Thyroid gland (tissue), 4 donors: ENCODE data around the gene TNRC18.

Experiments
- CTCF ChIP-seq, 6 experiments: fragments of 200-600 bp in 3 of 6; fragments of 450-650 bp in 3 of 6; sonication (generic) in 3 of 6; IDR thresholded peaks; one replicate each; pipeline ENCODE4 v1.5.1; 2016 to 2019; ENCODE audit warnings: antibody characterized with exemption in 6 of 6, mild to moderate bottlenecking in 2 of 6, inconsistent platforms in 1 of 6, moderate library complexity in 1 of 6
- POLR2A ChIP-seq, 2 donors: fragments of 450-650 bp; IDR thresholded peaks; one replicate each; pipeline ENCODE4 v1.6.1; 2017; ENCODE audit warnings: antibody characterized with exemption in 2 of 2, mild to moderate bottlenecking in 2 of 2, moderate library complexity in 1 of 2

DNA sequence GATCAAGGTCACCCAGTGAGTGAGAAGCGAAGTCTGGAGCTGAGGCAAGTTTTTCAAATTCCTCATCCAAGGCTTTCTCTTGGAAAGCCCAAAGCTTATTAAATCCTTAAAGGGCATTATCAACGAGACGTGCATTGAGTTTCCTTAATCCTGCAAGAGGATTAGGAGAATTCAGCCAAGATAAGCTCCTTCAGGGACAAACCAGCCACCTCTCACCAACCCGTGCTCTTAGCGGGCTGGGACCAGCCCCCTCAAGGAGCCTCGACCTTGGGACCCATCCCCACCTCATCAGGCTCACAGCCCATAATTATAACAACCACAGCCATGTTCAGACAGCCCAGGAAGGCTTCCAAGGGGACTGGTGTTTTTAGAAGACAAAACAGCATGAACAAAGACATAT lies 152.8 kb downstream of the TNRC18 start:
- no peak for TF ChIP-seq CTCF (IDR thresholded peaks at IDR 0.05)
- TF ChIP-seq POLR2A (IDR thresholded peaks at IDR 0.05) = no peak
